Superior temporal gyrus (tissue), 1 donor: ENCODE results near the gene SDF2L1.
"Not testable (repeated sequence)": the region's sequence is repeated elsewhere in the genome, so short reads cannot be mapped to it uniquely, and the experiment has no call there.

Source experiments
- DNase-seq: peaks from one replicate; pipeline ENCODE4 v3.0.0-alpha.2; 2016; ENCODE audit errors: extremely low spot score

SDF2L1 gene, protein sequence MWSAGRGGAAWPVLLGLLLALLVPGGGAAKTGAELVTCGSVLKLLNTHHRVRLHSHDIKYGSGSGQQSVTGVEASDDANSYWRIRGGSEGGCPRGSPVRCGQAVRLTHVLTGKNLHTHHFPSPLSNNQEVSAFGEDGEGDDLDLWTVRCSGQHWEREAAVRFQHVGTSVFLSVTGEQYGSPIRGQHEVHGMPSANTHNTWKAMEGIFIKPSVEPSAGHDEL

DNA sequence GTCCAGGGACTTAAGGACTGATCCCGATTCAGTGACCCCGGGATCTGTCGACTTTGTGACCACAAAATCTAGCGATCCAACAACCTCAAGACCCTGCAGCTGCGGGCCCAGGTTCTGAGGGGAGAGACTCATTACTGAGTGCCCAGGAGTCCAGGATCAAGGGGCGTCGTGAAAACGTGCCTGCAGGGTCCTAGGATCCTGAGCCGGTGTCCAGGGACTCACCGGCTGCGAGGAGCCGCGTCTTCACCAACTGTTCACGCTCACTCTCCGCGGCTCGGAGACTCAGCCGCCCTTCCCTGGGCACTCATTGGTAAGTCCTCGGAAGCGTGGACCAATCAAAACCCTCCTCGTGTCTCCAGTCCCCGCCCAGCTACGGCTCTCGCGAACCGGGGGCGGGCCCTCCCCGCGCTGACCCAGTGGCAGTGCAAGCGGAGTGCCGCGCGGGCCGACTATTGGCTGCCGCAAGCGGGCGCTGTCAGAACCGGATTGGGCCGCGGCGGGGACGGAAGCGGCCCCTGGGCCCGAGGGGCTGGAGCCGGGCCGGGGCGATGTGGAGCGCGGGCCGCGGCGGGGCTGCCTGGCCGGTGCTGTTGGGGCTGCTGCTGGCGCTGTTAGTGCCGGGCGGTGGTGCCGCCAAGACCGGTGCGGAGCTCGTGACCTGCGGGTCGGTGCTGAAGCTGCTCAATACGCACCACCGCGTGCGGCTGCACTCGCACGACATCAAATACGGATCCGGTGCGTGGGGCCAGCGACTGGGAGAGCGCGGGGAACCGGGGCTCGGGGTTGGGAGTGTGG lies at the start of gene SDF2L1:
Gene SDF2L1, plus strand, starts transcription at position 514 of the 795 bp plus-strand sequence. Its CDS starts 35 bp downstream, at position 549.
- peak; percentile 99 for DNase-seq

DNA sequence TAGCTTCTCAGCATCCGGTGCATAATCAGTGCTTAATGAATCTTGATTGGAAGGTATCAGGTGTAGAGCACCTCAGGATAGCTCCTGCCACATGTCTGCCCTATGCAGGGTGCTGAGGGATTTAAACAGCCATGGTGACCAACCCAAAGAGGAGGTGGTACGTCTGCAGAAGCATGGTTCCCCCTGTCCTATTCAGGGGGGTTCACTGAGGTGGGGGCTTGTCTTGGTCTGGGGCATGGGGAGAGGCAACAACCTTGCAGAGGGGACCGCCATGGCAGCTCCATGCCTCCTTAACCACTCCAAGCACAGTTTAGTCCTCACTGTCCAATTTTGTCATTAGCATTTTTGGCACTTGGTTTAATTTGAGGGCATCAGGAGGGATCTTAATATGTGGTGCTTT lies 49.7 kb upstream of the SDF2L1 start:
- no peak for DNase-seq

DNA sequence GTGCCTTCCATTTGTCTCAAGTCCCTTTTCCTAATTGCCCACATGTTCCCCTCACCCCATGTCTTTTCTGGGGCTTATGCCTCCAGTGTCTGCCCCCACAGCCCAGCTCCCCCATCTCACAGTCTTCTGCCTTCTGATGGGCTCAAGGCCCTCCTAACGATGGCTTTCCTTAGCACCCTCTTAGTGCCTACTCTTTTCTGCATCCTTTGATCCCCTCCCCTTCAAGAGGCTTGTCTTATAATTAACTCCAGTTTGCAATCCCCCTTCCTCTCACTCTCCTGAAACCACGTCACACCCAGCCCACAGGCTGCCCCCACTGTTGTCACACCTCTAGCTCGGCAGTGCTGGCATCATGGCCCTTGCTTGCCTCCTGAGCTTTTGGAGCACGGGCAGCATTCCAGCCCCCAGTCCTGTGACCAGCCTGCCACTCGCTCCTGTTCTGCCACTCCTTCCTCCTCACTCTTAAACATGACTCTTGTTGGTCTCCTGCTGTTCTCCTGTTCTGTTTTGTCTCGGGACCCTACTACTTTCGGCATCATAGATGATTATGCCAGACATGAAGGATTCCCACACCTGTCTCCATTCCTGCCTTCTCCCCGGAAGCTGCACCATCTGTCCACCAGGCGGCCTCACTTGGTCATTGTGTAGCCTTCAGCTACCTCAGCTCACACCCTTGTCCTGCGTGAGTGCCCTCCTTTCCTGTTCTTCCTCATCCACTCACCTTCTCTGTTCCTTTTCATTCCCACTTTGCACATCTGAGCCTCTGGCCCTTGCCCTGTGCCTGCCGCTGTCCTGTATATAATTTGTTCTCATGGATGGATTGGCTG lies 48.5 kb upstream of the SDF2L1 start:
- DNase-seq = no peak

DNA sequence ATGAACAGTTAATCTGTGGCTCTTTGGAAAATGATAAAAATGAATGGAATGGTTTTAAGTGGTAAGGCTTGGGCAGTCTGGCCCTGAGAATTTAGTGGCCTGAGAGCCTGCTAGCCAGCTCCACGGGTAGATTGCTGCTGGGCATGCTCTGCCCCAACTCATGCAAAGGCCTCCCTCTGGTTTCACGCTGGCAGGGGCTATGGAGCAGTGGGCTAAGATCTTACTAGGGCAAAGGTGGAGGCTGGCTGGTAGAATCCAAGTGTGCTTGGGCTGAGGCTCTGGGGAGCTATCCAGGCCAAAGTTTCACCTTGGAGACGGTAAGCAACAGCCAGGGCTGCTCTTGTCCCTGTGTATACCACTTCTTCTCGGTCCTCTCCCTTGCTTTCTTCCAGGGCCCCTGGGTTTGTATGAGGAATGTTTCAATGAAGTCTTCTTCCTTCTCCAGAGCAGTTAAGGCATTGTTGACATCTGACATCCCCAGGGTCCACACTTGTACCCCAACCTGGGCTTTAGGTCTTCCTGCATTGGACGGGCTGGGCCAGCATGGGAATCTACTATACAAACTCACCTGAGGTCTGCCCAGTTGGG lies 47.1 kb upstream of the SDF2L1 start:
- no peak for DNase-seq

DNA sequence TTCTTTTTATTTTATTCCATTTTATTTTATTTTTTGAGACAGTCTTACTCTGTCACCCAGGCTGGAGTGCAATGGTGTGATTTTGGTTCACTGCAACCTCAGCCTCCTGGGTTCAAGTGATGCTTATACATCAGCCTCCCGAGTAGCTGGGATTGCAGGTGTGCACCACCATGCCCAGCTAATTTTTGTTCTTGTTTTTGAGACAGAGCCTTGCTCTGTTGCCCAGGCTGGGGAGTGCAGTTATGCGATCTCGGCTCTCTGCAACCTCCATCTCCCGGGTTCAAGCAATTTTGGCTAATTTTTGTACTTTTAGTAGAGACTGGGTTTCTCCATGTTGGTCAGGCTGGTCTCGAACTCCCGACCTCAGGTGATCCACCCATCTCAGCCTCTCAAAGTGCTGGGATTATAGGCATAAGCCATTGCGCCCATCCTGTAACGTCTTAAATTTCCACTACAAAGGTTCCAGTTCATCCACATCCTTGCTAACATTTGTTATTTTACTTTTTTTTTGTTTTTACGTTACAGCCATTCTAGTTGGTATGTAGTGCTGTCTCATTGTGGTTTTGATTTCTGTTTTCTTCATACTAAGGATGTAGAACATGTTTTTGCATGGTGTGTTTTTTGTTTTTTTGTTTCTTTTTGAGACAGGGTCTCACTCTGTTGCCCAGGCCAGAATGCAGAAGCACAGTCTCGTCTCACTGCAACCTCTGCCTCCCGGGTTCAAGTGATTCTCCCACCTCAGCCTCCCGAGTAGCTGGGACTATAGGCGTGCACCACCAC lies 45.6 kb upstream of the SDF2L1 start:
- not testable (repeated sequence) for DNase-seq

DNA sequence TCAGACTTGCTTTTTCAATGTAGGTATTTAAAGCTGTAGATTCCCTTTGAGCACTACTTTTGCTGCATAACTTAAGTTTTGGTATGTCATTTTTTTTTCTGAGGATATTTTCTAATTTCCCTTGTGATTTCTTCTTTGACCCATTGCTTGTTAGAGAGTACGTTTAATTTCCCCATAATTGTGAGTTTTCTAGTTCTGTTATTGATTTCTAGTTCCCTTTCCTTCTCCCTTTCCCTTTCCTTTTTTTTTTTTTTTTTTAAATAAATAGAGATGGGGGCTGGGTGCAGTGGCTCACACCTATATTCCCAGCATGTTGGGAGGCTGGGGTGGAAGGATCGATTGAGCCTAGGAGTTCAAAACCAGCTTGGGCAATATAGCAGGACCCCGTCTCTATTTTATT lies 43.8 kb upstream of the SDF2L1 start:
- no peak for DNase-seq

DNA sequence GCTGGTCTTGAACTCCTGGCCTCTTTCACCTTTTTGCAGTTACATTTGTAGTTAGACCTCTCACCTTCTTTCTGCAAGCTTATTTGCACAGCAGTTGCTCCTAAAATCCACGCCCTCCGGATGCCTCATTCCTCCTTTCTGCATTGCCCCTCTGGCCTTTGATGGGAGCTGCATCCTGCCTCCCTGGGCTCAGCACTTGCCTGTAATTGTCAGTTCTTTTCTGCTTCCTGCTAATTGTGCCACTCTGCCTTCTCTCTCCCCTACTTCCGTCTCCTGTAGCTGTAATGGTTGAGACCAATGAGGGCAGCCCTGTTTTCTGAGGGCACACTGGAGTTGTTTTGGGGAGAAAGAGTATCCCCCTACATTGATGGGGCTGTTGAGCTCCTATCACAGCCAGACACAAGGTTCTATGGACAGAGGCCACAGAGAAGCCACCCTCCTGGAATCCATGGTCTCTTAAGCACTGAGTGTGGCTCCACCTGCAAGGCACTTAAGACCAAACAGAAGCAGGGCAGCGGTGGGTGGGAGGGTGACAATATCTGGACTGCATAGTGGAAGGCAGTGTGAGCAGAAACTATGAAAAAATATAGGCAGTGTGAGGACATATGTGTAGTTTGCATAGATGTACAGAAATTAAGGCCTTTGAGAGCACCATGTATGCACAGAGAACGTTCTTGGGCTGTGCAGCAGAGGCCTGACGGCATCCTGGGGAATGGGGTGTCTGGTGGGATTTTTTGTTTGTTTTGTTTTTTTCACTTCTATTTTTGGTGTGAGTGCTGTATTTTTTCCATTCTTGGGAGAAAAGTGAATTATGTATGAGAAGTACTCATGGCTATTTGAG lies 42.8 kb upstream of the SDF2L1 start:
- DNase-seq = no peak

DNA sequence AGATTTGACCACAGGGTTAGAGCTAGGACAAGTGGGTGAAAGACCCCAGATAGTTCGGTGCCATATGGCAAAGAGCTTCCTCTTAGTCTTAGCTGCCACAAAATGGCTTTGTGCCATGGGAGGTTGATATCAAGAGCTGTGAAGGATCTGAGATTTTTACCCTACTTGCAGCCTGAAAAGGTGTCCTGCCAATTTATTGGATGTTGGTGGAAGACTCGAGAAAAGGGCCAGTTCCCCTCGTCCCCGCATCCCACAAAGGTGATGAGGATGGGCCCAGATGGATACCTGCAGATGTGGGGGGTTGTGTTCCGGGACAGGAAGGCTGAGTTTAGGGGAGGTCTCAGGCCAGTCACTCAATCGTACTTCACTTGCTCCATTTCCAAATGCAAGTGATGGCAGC lies 39.5 kb upstream of the SDF2L1 start:
- no peak for DNase-seq

DNA sequence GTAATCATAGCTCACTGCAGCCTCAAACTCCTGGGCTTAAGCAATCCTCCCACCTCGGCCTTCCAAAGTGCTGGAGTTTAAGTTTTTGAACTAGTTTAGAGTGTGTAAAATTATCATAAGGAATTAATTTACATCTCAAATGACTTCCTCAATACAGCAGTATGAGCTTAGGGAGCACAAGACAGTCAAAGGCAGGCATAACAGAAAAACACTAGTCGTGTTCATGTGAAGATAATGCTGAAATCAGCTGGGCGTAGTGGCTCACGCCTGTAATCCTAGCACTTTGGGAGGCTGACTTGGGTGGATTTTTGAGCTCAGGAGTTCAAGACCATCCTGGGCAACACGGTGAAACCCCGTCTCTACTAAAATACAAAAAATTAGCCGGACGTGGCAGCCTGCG lies 38.1 kb upstream of the SDF2L1 start:
- no peak for DNase-seq

DNA sequence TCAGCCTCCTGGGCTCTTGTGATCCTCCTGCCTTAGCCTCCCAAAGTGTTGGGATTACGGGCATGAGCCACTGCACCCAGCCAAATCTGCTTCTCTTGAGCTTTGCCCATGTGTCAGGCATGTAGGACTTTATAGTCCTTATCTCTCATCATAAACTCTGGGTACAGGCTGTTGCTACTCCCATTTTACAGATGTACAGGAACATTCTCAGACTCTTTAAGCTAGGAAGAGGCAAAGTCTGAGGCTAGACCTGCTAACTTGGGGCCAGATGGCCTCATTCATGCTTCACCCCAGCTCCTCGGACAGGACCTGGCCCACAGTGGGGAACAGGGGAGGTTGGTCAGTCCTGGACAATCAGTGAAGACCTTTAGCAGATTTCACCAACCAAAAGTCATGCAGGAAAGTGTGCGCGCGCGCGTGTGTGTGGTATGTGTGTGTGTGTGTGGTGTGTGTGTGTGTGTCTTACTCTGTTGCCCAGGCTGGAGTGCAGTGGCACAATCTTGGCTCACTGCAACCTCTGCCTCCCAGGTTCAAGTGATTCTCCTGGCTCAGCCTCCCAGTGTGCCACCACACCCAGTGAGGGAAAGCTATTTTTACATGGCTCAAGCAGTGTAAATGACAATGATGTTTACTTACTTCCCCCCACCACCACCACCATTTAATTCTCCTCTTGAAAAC lies 36.1 kb upstream of the SDF2L1 start:
- no peak for DNase-seq

DNA sequence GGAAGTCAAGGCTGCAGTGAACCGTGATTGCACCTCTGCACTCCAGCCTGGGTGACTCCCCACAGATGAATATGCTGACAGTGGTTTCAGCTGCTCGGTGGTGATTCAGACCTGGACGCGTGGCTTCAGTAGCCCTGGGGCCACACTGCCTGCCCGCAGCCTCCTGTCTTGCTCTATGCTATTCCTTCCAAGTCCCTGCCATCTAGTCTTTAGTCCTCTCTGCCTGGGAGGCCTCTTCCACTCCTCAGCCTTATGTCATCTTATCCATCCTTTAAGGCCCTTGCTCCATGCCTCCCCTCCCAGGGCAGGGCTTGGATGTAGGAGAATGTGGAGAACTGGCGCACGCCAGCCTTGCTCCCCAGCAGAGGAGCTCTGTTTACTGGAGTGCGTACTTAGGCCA lies 35.3 kb upstream of the SDF2L1 start:
- DNase-seq = no peak

DNA sequence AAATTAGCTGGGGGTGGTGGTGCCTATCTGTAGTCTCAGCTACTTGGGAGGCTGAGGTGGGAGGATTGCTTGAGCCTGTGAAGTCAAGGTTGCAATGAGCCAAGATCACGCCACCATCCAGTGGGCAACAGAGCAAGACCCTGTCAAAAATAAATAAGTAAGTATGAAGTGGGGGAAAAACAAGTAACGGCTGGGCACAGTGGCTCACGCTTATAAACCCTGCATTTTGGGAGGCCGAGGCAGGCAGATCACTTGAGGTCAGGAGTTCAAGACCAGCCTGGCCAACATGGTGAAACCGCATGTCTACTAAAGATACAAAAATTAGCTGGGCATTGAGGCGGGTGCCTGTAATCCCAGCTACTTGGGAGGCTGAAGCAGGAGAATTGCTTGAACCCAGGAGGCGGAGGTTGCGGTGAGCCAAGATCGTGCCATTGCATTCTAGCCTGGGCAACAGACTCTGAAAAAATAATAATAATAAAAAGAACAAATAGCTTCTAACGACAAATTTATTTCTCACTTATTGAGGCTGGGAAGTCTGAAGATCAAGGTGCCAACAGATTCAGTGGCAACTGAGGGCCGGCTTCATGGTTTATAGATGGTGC lies 32.4 kb upstream of the SDF2L1 start:
- not testable (repeated sequence) for DNase-seq

DNA sequence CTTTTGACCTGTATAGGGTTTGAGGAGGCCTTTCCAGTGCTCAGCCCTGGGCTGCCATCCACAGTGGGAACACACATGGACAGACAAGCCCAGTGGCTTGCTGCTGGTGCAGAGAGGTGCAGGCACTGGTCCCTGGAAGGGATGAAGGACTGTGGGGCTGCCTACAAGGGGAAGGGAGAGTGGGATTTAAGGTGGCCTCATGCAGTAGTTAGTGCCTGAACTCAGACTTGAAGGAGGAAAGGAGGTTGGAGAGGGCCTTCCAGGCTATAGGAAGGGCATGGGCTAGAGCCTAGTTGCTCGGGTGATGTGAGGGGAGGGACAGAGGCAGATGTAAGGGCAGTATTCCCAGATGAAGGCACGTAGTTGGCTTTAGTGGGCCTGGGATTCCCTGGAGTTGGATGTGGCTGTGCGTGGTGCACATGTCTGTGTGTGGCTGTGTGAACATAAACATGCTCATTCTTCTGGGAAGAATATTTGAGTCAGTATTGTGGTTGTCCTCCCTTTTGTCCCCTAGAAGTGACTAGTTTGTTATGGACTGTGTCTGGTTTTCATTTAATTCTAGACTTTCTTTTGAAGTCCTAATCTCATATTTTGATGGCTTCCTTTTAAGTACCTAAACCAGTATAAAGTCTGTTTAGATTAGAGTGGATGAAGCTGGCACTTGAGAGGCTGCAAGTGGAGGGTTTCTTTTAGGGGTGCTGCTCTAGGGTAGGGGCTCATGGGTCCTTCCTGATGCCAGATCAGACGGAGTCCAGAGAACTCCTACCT lies 30.7 kb upstream of the SDF2L1 start:
- DNase-seq = no peak

DNA sequence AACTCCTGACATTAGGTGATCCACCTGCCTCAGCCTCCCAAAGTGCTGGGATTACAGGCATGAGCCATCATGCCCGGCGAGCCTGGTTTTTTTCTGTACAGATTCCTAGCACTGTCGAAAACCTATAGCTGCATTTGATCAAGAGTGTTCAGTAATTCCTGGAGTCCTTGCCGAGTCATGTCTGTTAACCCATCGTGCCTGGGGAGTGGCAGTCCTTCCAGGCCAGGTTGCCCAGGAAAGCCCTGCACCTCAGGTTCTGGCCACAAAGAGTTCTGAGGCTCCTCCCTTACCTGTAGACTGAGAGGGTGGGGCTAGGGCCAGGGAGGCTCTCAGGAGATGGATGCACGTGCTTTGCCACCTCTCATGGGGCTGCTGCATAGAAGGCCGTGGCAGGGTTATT lies 29.2 kb upstream of the SDF2L1 start:
- DNase-seq = no peak

DNA sequence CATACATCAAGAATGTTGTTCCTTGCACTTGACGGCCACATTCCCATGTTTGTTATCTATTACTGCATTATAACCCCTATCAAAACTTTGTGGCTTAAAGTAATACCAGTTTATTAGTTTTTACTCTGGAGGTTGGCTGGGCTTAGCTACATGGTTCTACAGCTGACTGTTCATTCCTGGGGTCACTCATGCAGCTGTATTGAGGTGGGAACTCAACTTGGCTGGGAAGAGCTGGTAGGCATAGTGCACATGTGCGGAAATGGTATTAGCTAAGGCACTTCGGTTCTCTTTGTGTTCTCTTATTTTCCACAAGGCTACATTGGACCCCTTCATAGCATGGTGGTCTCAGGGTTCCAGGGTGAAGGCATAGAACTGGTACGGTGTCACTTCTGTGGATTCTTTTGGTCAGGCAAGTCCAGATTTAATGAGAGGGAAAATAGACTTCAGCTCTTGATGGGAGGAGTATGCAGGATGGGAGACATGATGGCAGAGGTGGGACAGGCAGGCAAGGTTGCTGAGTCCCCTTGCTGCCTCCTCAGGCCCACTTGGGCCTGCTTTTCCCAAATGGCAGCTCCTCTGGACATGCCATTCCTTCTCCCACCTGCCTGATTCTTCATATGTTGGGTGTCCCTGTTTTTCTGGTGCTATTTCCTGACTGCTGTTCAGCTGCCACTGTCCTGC lies 28.4 kb upstream of the SDF2L1 start:
- no peak for DNase-seq

DNA sequence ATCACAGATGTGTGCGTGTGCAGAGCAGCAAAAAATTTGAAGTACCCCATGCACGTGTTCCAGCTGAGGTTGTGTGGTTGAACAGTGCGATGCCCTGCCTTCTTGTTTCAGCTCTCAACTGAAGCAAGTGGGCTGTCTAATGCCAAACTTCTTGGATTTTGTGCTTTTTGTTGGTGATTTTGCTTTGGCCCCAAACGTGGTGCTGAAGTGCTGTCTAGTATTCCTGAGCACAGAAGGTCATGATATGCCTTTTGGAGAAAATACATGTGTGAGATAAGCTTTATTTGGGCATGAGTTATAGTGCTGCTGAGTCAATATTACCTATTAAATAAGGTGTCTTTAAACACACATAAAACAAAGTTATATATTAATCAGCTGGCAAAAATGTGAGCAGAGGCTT lies 26.4 kb upstream of the SDF2L1 start:
- DNase-seq = no peak

DNA sequence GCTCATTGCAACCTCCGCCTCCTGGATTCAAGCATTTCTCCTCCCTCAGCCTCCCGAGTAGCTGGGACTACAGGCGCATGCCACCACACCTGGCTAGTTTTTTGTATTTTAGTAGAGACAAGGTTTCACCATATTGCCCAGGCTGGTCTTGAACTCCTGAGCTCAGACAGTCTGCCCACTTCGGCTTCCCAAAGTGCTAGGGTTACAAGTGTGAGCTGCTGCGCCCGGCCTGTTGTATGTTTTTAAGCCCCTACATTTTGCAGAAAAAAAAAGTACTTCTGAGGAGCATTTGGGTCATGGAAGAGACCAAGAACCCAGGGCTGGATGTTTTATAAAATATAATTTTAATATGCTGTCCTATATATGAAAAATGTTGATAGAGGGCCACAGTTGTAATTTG lies 24.8 kb upstream of the SDF2L1 start:
- DNase-seq = not testable (repeated sequence)

DNA sequence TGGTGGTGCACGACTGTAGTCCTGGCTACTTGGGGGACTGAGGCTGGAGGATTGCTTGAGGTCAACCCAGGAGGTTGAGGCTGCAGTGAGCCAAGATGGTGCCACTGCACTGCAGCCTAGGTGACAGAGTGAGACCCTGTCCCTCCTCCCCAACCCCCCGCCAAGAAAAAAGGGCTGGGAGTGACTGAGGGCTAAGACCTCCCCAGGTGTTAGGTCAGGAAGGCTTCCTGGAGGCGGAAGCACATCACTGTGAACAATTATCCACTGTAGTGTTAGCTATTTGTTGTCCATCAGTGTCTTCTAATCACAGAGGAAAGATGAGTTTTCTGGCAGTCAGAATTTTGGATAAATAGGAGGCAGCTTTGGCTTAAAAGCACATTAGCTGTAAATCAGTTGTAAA lies 21.1 kb upstream of the SDF2L1 start:
- no peak for DNase-seq
